WTC11 (cell line): ENCODE measurements around the gene TMCO1. TPM values are rescaled to one million over a fixed set of nuclear protein-coding genes. Genes with fewer than 3 reads are reported as not detected.
"Not testable (repeated sequence)": the region's sequence is repeated elsewhere in the genome, so short reads cannot be mapped to it uniquely, and the experiment has no call there.

Experiments
- ATAC-seq: fragments of 200-7000 bp; cut with Tn5 transposase; 2 replicates; pipeline ENCODE4 v1.10.0; 2021; ENCODE audit warnings: mild to moderate bottlenecking, moderate library complexity
- CTCF ChIA-PET: fragments of 300-600 bp; sonication (Branson Sonifier 250); formaldehyde crosslinking; loops from one replicate; lab custom pipeline; 2021; ENCODE audit warnings: antibody characterized with exemption; lab: Charles Lee
- POLR2A ChIA-PET: fragments of 350-600 bp; sonication (Branson Sonifier 250); formaldehyde crosslinking; loops from one replicate; lab custom pipeline; 2021; ENCODE audit warnings: antibody characterized with exemption; lab: Charles Lee
- DNase-seq: peaks from one replicate; pipeline ENCODE4 v3.0.0; 2021; ENCODE audit warnings: low spot score
- H3K27ac Mint-ChIP-seq: 2 replicates; pipeline ENCODE4 v1.8.0; 2021; ENCODE audit warnings: mixed read lengths
- H3K27me3 Mint-ChIP-seq: 2 replicates; pipeline ENCODE4 v1.8.0; 2021; ENCODE audit warnings: low read depth, mild to moderate bottlenecking, moderate library complexity, mixed read lengths
- H3K36me3 Mint-ChIP-seq: 2 replicates; pipeline ENCODE4 v1.8.0; 2021; ENCODE audit warnings: mixed read lengths
- H3K4me1 Mint-ChIP-seq: 2 replicates; pipeline ENCODE4 v1.8.0; 2022; ENCODE audit warnings: mixed read lengths
- H3K4me3 Mint-ChIP-seq: 2 replicates; pipeline ENCODE4 v1.8.0; 2021; ENCODE audit warnings: mild to moderate bottlenecking, moderate library complexity, mixed read lengths
- H3K9me3 Mint-ChIP-seq: 2 replicates; pipeline ENCODE4 v1.8.0; 2021; ENCODE audit warnings: mixed read lengths
- ATF6 ChIP-seq: sonication (generic); formaldehyde crosslinking; IDR thresholded peaks from 2 replicates; pipeline ENCODE4 v1.8.1; 2023; ENCODE audit warnings: mild to moderate bottlenecking, missing genetic modification reagents
- CDX4 ChIP-seq: fragments of 250-450 bp; sonication (Bioruptor Pico); IDR thresholded peaks from 2 replicates; pipeline ENCODE4 v1.9.0; 2021; ENCODE audit warnings: moderate library complexity, mild to moderate bottlenecking, inconsistent platforms, borderline replicate concordance
- CTCF ChIP-seq: fragments of 200-600 bp; IDR thresholded peaks from 2 replicates; pipeline ENCODE4 v1.8.0; 2022; ENCODE audit warnings: antibody characterized with exemption
- E2F4 ChIP-seq: sonication (generic); formaldehyde crosslinking; IDR thresholded peaks from 2 replicates; pipeline ENCODE4 v1.8.1; 2022; ENCODE audit warnings: low read depth, mild to moderate bottlenecking, moderate library complexity, missing genetic modification reagents, borderline replicate concordance
- ETV6 ChIP-seq: sonication (generic); formaldehyde crosslinking; IDR thresholded peaks from 2 replicates; pipeline ENCODE4 v1.8.1; 2022; ENCODE audit warnings: mild to moderate bottlenecking, missing genetic modification reagents
- FOXJ3 ChIP-seq: sonication (generic); formaldehyde crosslinking; IDR thresholded peaks from 2 replicates; pipeline ENCODE4 v1.9.0; 2021; ENCODE audit warnings: missing genetic modification reagents, mild to moderate bottlenecking, borderline replicate concordance
- GTF2I ChIP-seq: fragments of 250-450 bp; sonication (Bioruptor Pico); conservative IDR thresholded peaks from 2 replicates; pipeline ENCODE4 v1.4.0; 2021; ENCODE audit warnings: mild to moderate bottlenecking
- JAZF1 ChIP-seq: fragments of 250-450 bp; sonication (Bioruptor Pico); IDR thresholded peaks from 2 replicates; pipeline ENCODE4 v1.9.0; 2021; ENCODE audit warnings: moderate library complexity, mild to moderate bottlenecking, inconsistent platforms
- MYBL2 ChIP-seq: sonication (generic); formaldehyde crosslinking; IDR thresholded peaks from 2 replicates; pipeline ENCODE4 v1.8.1; 2023; ENCODE audit warnings: mild to moderate bottlenecking, moderate library complexity, missing genetic modification reagents
- STAT6 ChIP-seq: sonication (generic); formaldehyde crosslinking; conservative IDR thresholded peaks from 2 replicates; pipeline ENCODE4 v1.8.1; 2023; ENCODE audit warnings: mild to moderate bottlenecking, low read depth, missing genetic modification reagents, moderate library complexity
- ZBTB21 ChIP-seq: sonication (generic); formaldehyde crosslinking; IDR thresholded peaks from 2 replicates; pipeline ENCODE4 v1.8.1; 2023; ENCODE audit warnings: mild to moderate bottlenecking, missing genetic modification reagents, borderline replicate concordance
- ZMAT4 ChIP-seq: fragments of 250-450 bp; sonication (Bioruptor Pico); IDR thresholded peaks from 2 replicates; pipeline ENCODE4 v1.9.0; 2021; ENCODE audit warnings: mild to moderate bottlenecking
- ZNF121 ChIP-seq: sonication (generic); formaldehyde crosslinking; IDR thresholded peaks from 2 replicates; pipeline ENCODE4 v1.8.0; 2023; ENCODE audit warnings: missing genetic modification reagents
- ZNF416 ChIP-seq: fragments of 250-450 bp; sonication (Bioruptor Pico); IDR thresholded peaks from 2 replicates; pipeline ENCODE4 v1.9.0; 2021; ENCODE audit warnings: mild to moderate bottlenecking, inconsistent platforms
- ZNF423 ChIP-seq: fragments of 250-450 bp; sonication (Bioruptor Pico); IDR thresholded peaks from 2 replicates; pipeline ENCODE4 v2.1.2; 2022; ENCODE audit warnings: mild to moderate bottlenecking, moderate library complexity
- ZNF671 ChIP-seq: fragments of 250-450 bp; sonication (Bioruptor Pico); IDR thresholded peaks from 2 replicates; pipeline ENCODE4 v1.8.0; 2021; ENCODE audit warnings: mild to moderate bottlenecking
- ZSCAN18 ChIP-seq: fragments of 250-450 bp; sonication (Bioruptor Pico); IDR thresholded peaks from 2 replicates; pipeline ENCODE4 v2.1.2; 2022; ENCODE audit warnings: mild to moderate bottlenecking, moderate library complexity
- total RNA-seq: library from RNA; stranded (reverse); gene quantifications from 3 replicates; pipeline ENCODE4 v1.2.3, GENCODE V29; 2021

Gene TMCO1
- total RNA-seq, 1 experiment from 2014 or later = 52.8 TPM

GRCh38 chr1:165807613-165808012, 38.9 kb upstream of the TMCO1 start (continued):
- TF ChIP-seq FOXJ3 (CRISPR knock-in tag) = no peak
- no peak for TF ChIP-seq ZBTB21 (CRISPR knock-in tag)
- TF ChIP-seq E2F4 (CRISPR knock-in tag) = no peak
- no peak for TF ChIP-seq ZSCAN18 (CRISPR knock-in tag)
- TF ChIP-seq ZNF671 = no peak

- ATAC-seq, H3K27ac Mint-ChIP-seq, H3K4me1 Mint-ChIP-seq, CTCF ChIA-PET, DNase-seq, H3K4me3 Mint-ChIP-seq, H3K27me3 Mint-ChIP-seq, H3K36me3 Mint-ChIP-seq, POLR2A ChIA-PET: not testable (repeated sequence)
- peaks cover 22% of the 10 kb centered on the region for H3K9me3 Mint-ChIP-seq
Observed at GRCh38 chr1:165804513-165804912, 35.8 kb upstream of the TMCO1 start.

GRCh38 chr1:165799387-165799786, 30.7 kb upstream of the TMCO1 start:
- 0 out of 2 replicates have a peak, but pooled peaks cover 3% of the 10 kb centered on the region for H3K4me1 Mint-ChIP-seq
- peaks cover 27% of the 10 kb centered on the region for H3K9me3 Mint-ChIP-seq
- H3K27ac Mint-ChIP-seq = no peak overlapping the region
- TF ChIP-seq GTF2I (CRISPR knock-in tag) = no peak
- TF ChIP-seq ZNF416 (CRISPR knock-in tag) = no peak
- TF ChIP-seq E2F4 (CRISPR knock-in tag) = no peak
- TF ChIP-seq, all 79 proteins: peak for 0
- ChIA-PET POLR2A (no interaction called here), CTCF (no interaction called here)
- Mint-ChIP-seq H3K36me3 (peaks cover 7% of the 10 kb centered on the region; the same call in 1 of the 2 replicates), H3K27me3 (peaks cover 6% of the 10 kb centered on the region), H3K4me3 (no peak overlapping the region)
- DNase-seq (no peak), ATAC-seq (no peak)

GRCh38 chr1:165795894-165796293, 27.2 kb upstream of the TMCO1 start:
- ChIA-PET POLR2A (no interaction called here), CTCF (no interaction called here)
- Mint-ChIP-seq H3K27ac (no peak overlapping the region), H3K4me3 (no peak overlapping the region), H3K9me3 (peaks cover 12% of the 10 kb centered on the region), H3K4me1 (0 out of 2 replicates have a peak, but pooled peaks cover 3% of the 10 kb centered on the region), H3K36me3 (peaks cover 7% of the 10 kb centered on the region; the same call in 1 of the 2 replicates), H3K27me3 (peaks cover 3% of the 10 kb centered on the region)
- ATAC-seq (peak; percentile 68), DNase-seq (no peak)
- TF ChIP-seq MYBL2 (CRISPR knock-in tag) = no peak
- no peak for TF ChIP-seq CTCF
- TF ChIP-seq ETV6 (CRISPR knock-in tag) = no peak
- TF ChIP-seq STAT6 (CRISPR knock-in tag) = no peak
- TF ChIP-seq ZSCAN18 (CRISPR knock-in tag) = no peak
- no peak for TF ChIP-seq ATF6 (CRISPR knock-in tag)
- no peak for TF ChIP-seq JAZF1 (CRISPR knock-in tag)
- no peak for TF ChIP-seq ZNF121
- no peak for TF ChIP-seq ZNF423 (CRISPR knock-in tag)
- no peak for TF ChIP-seq ZMAT4 (CRISPR knock-in tag)
- no peak for TF ChIP-seq CDX4 (CRISPR knock-in tag)
